IPS-18a (cell line): Measurements from ENCODE around the gene C11orf21.

Experiments used
- H3K27ac ChIP-seq: one replicate; pipeline ENCODE4 v1.5.1; 2013; ENCODE audit warnings: low read length
- H3K27me3 ChIP-seq: one replicate; pipeline ENCODE4 v1.6.1; 2013; ENCODE audit warnings: mild to moderate bottlenecking, low read length; ENCODE audit not compliant: control insufficient read depth, insufficient read depth
- H3K36me3 ChIP-seq: one replicate; pipeline ENCODE4 v1.6.1; 2013; ENCODE audit warnings: low read depth, low read length; ENCODE audit not compliant: control insufficient read depth
- H3K4me1 ChIP-seq: one replicate; pipeline ENCODE4 v1.6.1; 2013; ENCODE audit warnings: low read depth, low read length; ENCODE audit not compliant: control insufficient read depth
- H3K4me3 ChIP-seq: one replicate; pipeline ENCODE4 v1.5.1; 2013; ENCODE audit warnings: low read length
- H3K9ac ChIP-seq: one replicate; pipeline ENCODE4 v1.6.1; 2013; ENCODE audit warnings: mild to moderate bottlenecking, low read length, moderate library complexity
- H3K9me3 ChIP-seq: one replicate; pipeline ENCODE4 v1.6.1; 2013; ENCODE audit warnings: low read depth, low read length; ENCODE audit not compliant: control insufficient read depth

C11orf21 gene

DNA sequence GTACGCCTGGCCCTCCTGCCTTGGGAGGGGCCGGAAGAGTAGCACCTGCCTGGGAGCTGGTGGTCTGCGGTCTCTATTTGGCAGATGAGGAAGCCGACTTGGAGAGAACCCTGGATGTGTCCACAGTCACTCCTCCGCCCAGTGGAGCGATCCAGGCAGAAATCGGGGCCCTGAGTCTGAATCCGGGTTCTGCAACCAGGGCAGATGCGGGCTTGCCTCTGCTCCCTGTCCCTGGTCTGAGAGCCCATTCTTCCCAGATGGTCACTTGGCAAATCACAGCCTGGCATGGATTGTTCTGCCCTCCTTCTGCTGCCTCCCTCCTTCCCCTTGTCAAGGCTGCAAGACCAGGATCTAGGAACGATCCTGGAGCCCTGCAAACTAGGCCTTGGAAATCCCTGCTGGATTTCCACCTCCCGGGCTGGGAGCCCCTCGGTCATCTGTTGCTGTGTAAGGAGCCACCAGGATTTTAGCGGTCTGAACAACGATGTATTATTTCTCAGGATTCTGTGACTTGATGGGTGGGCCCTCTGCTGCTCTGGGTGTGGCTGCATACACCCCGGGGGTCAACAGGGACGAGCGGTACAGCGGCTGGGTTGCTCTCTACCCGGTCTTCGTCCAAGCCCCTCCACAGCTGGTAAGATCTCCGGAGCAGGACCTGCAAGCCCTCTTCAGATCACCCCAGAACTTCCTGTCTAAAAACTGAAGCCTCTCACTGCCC lies 29.3 kb downstream of the C11orf21 start:
- Histone ChIP-seq H3K4me1 (peaks cover 2% of the 10 kb centered on the region), H3K27me3 (peaks cover 90% of the 10 kb centered on the region)

GRCh38 chr11:2271327-2272227 lies 30.1 kb downstream of the C11orf21 start:
- Histone ChIP-seq H3K27ac (no peak overlapping the region), H3K36me3 (no peaks in the 10 kb centered on the region), H3K9me3 (no peaks in the 10 kb centered on the region), H3K4me1 (no peaks in the 10 kb centered on the region), H3K27me3 (peaks cover 90% of the 10 kb centered on the region), H3K4me3 (no peak overlapping the region), H3K9ac (no peak overlapping the region)

More for the DNA sequence above, 29.3 kb downstream of the C11orf21 start:
- no peaks in the 10 kb centered on the region for H3K36me3 ChIP-seq
- no peak overlapping the region for H3K27ac ChIP-seq
- no peak overlapping the region for H3K9ac ChIP-seq
- H3K4me3 ChIP-seq = no peak overlapping the region
- no peaks in the 10 kb centered on the region for H3K9me3 ChIP-seq

DNA sequence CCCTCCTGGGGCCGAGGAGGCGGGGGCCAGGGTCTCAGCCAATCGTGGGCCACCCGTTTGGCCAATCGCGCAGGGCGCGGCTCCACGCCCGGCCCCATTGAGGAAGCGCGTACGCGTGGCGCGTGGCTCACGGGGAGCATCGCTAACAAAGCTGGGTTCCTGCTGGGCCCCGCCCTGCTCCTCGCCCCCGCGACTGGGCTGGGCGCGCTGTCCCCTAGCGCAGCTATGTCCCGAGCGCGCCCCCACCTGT lies 30.7 kb downstream of the C11orf21 start:
- Histone ChIP-seq H3K9ac (no peak overlapping the region), H3K27me3 (peaks cover 91% of the 10 kb centered on the region), H3K9me3 (no peaks in the 10 kb centered on the region), H3K4me3 (no peak overlapping the region), H3K27ac (no peak overlapping the region), H3K36me3 (no peaks in the 10 kb centered on the region), H3K4me1 (no peaks in the 10 kb centered on the region)

GRCh38 chr11:2270322-2271076 lies 31.2 kb downstream of the C11orf21 start, which contains the start of gene ASCL2:
TSS of gene ASCL2 (minus strand) at chr11:2270588. CDS start at chr11:2270332, 256 bp downstream.
- Histone ChIP-seq H3K27me3 (peaks cover 95% of the 10 kb centered on the region), H3K4me3 (peak within 1 kb of the TSS; percentile 44), H3K27ac (no peak within 1 kb of the TSS)

GRCh38 chr11:2269601-2270321 lies 32.0 kb downstream of the C11orf21 start:
- H3K4me3 ChIP-seq = peak overlapping the region; percentile 44

More at GRCh38 chr11:2270322-2271076, 31.2 kb downstream of the C11orf21 start, which contains the start of gene ASCL2:
- Histone ChIP-seq H3K9me3 (no peaks in the 10 kb centered on the region), H3K36me3 (no peaks in the 10 kb centered on the region), H3K4me1 (no peaks in the 10 kb centered on the region), H3K9ac (no peak within 1 kb of the TSS)

GRCh38 chr11:2268729-2269600 lies 32.8 kb downstream of the C11orf21 start:
- H3K9me3 ChIP-seq = no peaks in the 10 kb centered on the region
- no peak overlapping the region for H3K27ac ChIP-seq
- peaks cover 86% of the 10 kb centered on the region for H3K27me3 ChIP-seq
- no peaks in the 10 kb centered on the region for H3K4me1 ChIP-seq
- H3K9ac ChIP-seq = no peak overlapping the region
- H3K36me3 ChIP-seq = no peaks in the 10 kb centered on the region
- H3K4me3 ChIP-seq = peak overlapping the region; percentile 44

More at GRCh38 chr11:2269601-2270321, 32.0 kb downstream of the C11orf21 start:
- Histone ChIP-seq H3K9me3 (no peaks in the 10 kb centered on the region), H3K4me1 (no peaks in the 10 kb centered on the region), H3K36me3 (no peaks in the 10 kb centered on the region), H3K27ac (no peak overlapping the region), H3K27me3 (peaks cover 94% of the 10 kb centered on the region), H3K9ac (no peak overlapping the region)

DNA sequence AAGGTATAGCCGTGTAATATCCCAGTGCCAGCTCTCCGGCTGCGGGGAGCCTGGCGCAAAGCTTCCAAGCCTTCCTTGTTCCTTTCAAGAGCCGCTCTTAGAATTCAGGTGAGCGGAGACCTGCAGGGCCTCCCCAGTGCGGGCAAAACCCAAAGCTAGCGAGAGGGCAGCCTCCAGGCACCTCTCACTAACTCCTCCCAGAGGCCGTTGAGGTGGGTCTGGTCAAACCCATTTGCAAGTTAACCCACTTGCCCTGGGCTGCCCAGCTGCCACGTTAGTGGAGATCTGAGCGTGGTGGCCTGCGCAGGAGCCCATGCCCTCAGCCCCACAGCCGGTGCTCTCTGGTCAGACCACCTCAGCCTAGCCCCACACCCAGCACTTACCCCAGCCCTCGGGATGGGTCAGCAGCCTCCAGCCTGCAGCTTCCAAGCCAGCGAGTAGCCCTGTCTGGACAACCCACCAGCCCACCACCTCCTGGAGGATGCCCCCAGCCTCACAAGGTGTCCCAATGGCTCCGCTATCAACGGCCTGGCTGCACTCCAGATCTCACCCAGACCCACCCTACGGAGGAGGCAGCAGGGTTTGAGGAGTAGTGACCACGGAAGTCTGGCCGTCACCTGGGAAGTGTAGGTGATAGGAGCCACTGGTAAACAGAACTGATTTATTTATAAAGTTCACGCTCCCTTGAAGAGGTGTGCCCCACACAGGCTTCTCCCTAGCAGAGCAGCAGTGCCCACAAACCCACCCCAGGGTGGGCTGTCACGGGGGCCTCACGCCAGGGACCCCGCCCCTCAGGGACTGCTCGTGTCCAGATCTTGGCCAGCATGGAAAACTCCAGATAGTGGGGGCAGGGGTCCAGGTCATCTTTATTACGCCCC lies 33.6 kb downstream of the C11orf21 start:
- Histone ChIP-seq H3K9ac (no peak overlapping the region), H3K4me3 (peak overlapping the region; percentile 44), H3K27ac (no peak overlapping the region), H3K36me3 (no peaks in the 10 kb centered on the region), H3K9me3 (no peaks in the 10 kb centered on the region), H3K27me3 (peaks cover 77% of the 10 kb centered on the region), H3K4me1 (no peaks in the 10 kb centered on the region)

GRCh38 chr11:2267306-2267850 lies 34.3 kb downstream of the C11orf21 start:
- Histone ChIP-seq H3K36me3 (no peaks in the 10 kb centered on the region), H3K27me3 (peaks cover 70% of the 10 kb centered on the region), H3K4me1 (no peaks in the 10 kb centered on the region), H3K9ac (no peak overlapping the region), H3K9me3 (no peaks in the 10 kb centered on the region), H3K4me3 (no peak overlapping the region), H3K27ac (no peak overlapping the region)

DNA sequence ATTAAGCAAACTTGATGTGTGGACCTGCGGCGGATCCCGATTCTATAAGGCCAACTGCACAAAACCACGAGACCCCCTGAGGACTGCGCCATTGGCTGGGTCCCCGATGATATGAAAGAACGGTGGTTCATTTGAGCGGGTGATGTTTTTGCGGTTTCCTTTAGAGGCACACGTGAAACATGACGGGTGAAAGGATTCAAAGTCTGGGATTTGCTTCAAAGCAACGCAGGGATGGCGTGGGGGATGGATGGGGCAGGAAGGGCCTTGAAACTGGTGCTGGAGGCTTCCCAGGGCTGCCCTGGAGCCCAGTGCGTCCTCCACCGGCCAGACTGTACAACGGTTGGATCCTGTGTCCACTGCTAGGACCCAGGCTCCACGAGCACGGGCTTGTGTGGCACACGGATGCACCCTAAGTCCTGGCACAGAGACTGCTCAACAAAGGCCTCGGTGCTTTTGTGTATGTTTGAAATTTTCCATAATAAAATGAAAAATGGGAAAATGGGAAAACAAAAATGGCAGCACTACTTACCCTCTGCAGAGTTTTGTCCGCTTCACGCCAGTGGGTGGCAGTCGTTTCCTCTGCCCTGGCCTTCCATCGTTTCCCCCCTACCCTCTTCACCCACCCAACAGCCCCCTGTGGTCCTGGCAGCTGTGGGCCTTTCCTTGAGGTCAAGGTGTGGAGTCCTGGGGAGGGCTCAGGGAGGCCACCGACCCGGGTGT lies 35.0 kb downstream of the C11orf21 start:
- Histone ChIP-seq H3K27me3 (peaks cover 63% of the 10 kb centered on the region), H3K36me3 (no peaks in the 10 kb centered on the region), H3K4me3 (no peak overlapping the region), H3K27ac (no peak overlapping the region), H3K9ac (no peak overlapping the region), H3K9me3 (no peaks in the 10 kb centered on the region), H3K4me1 (no peaks in the 10 kb centered on the region)
